Neural progenitor cell (in vitro differentiated cells): ENCODE results near the gene TSPAN18.

Source experiments
- CTCF ChIP-seq: fragments of 200-600 bp; sonication (generic); IDR thresholded peaks from 2 replicates; pipeline ENCODE4 v1.5.1; 2017; ENCODE audit warnings: antibody characterized with exemption, mild to moderate bottlenecking
- EZH2 ChIP-seq: fragments of 200-600 bp; sonication (generic); IDR thresholded peaks from 2 replicates; pipeline ENCODE4 v1.6.1; 2017; ENCODE audit warnings: antibody characterized with exemption, mild to moderate bottlenecking, moderate library complexity

DNA sequence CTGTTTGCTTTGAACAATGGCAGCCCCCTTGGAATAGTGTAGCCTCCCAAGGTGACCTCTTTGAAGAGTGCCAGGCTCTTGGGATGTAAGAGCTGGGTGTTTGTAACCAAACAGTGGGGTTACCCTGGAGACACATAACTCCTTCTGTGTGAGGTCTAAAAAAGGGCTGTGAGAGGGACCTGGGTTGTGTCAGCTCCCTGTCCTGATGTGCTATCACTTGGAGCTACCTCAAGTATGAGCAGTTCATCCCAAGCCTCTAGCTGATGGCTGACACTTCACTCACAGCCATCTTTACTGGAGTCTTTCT lies 40.2 kb downstream of the TSPAN18 start:
- TF ChIP-seq CTCF (no peak), EZH2 (no peak)
